ENCODE measurements around the gene HOXB6.

The HOXB6 gene

GRCh38 chr17:48598736-48599135, 6.0 kb downstream of the HOXB6 start:
- no peak for DNase-seq (ENCODE audit: low read depth)
- no peak for TF ChIP-seq CTCF (IDR thresholded peaks at IDR 0.05; ENCODE audit: low read length, missing control alignments)
- H3K4me3 ChIP-seq (replicated peaks; ENCODE audit: low read depth, low read length), result no peak overlapping the region

DNA sequence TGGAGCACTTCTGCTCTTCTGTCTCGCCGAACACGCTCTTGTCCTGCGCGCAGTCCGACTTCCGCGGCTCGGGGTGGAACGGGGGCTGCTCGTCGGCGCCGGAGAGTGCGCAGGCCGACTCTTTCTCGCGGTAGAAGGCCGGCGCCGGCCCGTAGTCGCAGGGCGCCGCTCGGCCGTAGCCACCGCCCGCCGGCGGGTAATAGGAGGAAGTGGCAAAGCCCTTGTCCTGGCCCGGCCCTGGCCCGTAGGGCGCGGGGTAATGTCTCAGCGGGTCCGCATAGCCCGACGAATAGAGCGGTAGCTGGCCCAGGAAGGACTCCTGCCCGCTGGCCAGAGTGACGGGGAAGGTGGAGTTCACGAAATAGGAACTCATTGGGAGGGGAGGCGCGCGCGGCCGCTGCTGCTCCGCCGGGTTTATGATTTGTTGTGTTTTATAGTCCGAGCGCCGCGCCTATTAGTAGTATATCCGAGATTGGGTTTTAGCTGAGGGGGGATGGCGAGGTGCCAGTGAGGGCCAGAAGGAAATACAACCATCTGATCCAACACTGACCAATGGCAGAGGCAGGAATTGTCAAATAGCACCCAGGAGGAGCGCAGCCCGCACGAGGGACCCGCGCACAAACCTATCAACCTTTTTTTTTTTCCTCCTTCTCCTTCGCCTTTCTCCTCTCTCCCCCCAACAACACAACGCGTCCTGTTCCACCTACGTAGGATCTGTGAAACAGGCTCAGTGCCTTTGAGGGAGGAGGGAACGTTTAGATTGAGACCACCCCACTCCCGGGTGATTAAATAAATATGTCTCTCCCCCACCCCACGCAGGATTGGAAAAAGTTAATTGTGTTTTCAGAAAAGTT, 6.8 kb downstream of the HOXB6 start:
- no peak for TF ChIP-seq CTCF (IDR thresholded peaks at IDR 0.05; ENCODE audit: low read length, missing control alignments)
- no peak for DNase-seq (ENCODE audit: low read depth)
- H3K4me3 ChIP-seq (replicated peaks; ENCODE audit: low read depth, low read length), result peak overlapping the region; percentile 41

GRCh38 chr17:48597528-48597777, 7.3 kb downstream of the HOXB6 start:
- H3K4me3 ChIP-seq (replicated peaks; ENCODE audit: low read depth, low read length), result peak overlapping the region; percentile 41
- no peak for TF ChIP-seq CTCF (IDR thresholded peaks at IDR 0.05; ENCODE audit: low read length, missing control alignments)
- DNase-seq (ENCODE audit: low read depth), result no peak

- H3K4me3 ChIP-seq (replicated peaks; ENCODE audit: low read depth, low read length), result peak overlapping the region; percentile 41
- no peak for TF ChIP-seq CTCF (IDR thresholded peaks at IDR 0.05; ENCODE audit: low read length, missing control alignments)
- no peak for DNase-seq (ENCODE audit: low read depth)
These were observed 7.9 kb downstream of the HOXB6 start for GRCh38 chr17:48596735-48597527.

DNA sequence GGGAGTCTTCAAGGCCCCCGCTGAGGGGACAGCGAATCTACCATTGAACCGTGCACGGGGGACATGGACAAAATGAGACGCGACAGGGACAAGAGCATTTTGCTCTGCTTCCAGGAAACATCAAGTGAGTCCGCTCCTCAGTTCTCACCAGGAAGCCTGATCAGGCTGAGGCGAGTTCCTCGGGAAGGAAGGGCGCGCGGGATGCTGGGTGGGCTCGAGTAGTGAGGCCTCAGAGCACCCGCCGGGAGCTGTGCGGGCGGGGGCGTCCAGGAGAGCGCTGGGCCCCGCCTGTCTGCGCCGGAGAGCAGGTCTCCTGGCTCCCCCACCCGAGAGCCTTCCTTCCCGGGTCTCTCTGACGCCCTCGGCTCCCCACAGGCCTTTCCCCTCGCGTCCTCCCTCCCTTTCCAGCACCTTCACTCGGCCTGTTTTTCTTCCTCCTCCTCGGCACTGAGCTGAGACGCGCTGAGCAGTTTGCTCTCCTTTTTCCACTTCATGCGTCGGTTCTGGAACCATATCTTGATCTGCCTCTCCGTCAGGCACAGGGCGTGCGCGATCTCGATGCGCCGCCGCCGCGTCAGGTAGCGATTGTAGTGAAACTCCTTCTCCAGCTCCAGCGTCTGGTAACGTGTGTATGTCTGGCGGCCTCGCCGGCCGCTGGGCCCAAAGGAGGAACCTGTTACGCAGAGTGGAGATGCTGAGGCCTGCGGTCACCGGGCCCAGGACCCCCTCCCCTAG, 8.6 kb downstream of the HOXB6 start:
- no peak overlapping the region for H3K4me3 ChIP-seq (replicated peaks; ENCODE audit: low read depth, low read length)
- TF ChIP-seq CTCF (IDR thresholded peaks at IDR 0.05; ENCODE audit: low read length, missing control alignments), result no peak
- DNase-seq (ENCODE audit: low read depth), result no peak

DNA sequence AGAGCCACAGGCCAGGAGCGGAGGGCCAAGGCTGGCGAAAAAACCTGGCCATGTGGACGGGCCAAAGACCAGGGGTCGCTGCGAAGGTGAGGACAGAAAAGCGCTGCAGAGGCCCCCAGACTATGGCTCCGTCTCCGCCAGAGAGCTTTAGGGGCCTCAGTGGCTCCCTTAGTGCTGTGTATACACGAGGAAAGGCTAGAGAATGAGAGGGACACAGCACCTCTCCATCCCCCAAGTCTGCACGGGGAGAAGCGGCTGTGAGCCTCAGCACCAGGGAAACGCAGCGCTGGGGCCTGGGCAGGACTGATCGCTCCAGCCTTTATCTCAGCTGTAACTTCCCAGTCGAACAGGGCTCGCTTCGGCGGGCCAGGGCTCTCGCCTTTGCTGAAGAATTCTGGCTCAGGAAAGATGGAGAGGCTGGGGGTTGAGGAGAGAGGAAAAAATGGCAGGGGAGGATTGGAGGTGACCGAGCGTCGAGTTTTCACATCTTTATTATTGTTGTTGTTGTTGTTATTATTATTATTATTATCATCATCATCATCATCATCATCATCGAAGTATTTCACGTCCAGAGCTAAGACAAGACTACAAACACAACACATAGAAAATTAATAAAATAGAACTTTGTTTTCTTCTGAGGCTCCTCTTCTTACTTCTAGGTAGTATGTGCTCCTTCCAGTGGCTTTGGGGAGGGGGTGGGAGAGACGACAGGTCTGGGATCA, 9.3 kb downstream of the HOXB6 start:
- DNase-seq (ENCODE audit: low read depth), result no peak
- TF ChIP-seq CTCF (IDR thresholded peaks at IDR 0.05; ENCODE audit: low read length, missing control alignments), result no peak
- no peak overlapping the region for H3K4me3 ChIP-seq (replicated peaks; ENCODE audit: low read depth, low read length)

All from fibroblast of pulmonary artery (primary cell).